H1 (cell line): Measurements from ENCODE around the gene SIK3. TPM values are rescaled to one million over a fixed set of nuclear protein-coding genes. Genes with fewer than 3 reads are reported as not detected.

Source experiments
- CTCF ChIA-PET: fragments of 300-600 bp; sonication (Branson Sonifier 250); formaldehyde crosslinking; loops from one replicate; lab custom pipeline; 2021; ENCODE audit not compliant: partially characterized antibody; lab: Charles Lee
- POLR2A ChIA-PET: fragments of 300-600 bp; sonication (Branson Sonifier 250); formaldehyde crosslinking; loops from one replicate; lab custom pipeline; 2021; ENCODE audit warnings: inconsistent platforms; ENCODE audit not compliant: partially characterized antibody; lab: Charles Lee
- DNase-seq, 2 experiments: peaks; one replicate each; pipeline versions ENCODE4 v3.0.0 to v3.0.0-alpha.2; 2010 to 2022; ENCODE audit warnings: low spot score in 2 of 2, low read depth in 1 of 2, mixed read lengths in 1 of 2
- FAIRE-seq: peaks from 2 replicates; lab custom pipeline; 2011; peaks lifted over from hg19 to GRCh38; lab: Jason Lieb, UNC
- H2AFZ ChIP-seq: 2 replicates; pipeline ENCODE4 v1.8.1; 2012; ENCODE audit warnings: low read length, inconsistent platforms
- H2AK5ac ChIP-seq: 2 replicates; pipeline ENCODE4 v1.6.1; 2013; ENCODE audit warnings: low read depth, low read length
- H2BK120ac ChIP-seq: replicated peaks from 2 replicates; pipeline ENCODE3; 2013; ENCODE audit warnings: low read depth, low read length, inconsistent platforms
- H2BK12ac ChIP-seq: 2 replicates; pipeline ENCODE4 v1.6.1; 2013; ENCODE audit warnings: low read depth, low read length
- H2BK15ac ChIP-seq: 2 replicates; pipeline ENCODE4 v1.6.1; 2013; ENCODE audit warnings: low read length
- H2BK20ac ChIP-seq: 2 replicates; pipeline ENCODE4 v1.6.1; 2013; ENCODE audit warnings: low read length
- H2BK5ac ChIP-seq: 2 replicates; pipeline ENCODE4 v1.6.1; 2013; ENCODE audit warnings: low read depth, low read length
- H3K14ac ChIP-seq: 2 replicates; pipeline ENCODE4 v1.6.1; 2013; ENCODE audit warnings: inconsistent platforms; ENCODE audit not compliant: insufficient read length
- H3K18ac ChIP-seq: 2 replicates; pipeline ENCODE4 v1.6.1; 2013; ENCODE audit warnings: low read length; ENCODE audit errors: extremely low read depth
- H3K23ac ChIP-seq: 2 replicates; pipeline ENCODE4 v1.6.1; 2013; ENCODE audit warnings: inconsistent platforms; ENCODE audit not compliant: insufficient read length
- H3K23me2 ChIP-seq: 2 replicates; pipeline ENCODE4 v1.6.1; 2013; ENCODE audit warnings: low read depth, low read length
- H3K27ac ChIP-seq: 2 replicates; pipeline ENCODE4 v1.6.1; 2011; ENCODE audit warnings: low read depth, low read length, inconsistent platforms
- H3K27me3 ChIP-seq, 4 experiments: replicated peaks in 1 of 4; 1 replicate in 1 of 4; 2 replicates in 3 of 4; pipeline versions ENCODE4 v1.6.1 to v1.8.1; 2011 to 2013; ENCODE audit warnings: low read length in 3 of 4, mild to moderate bottlenecking in 3 of 4, inconsistent platforms in 2 of 4, mixed read lengths in 2 of 4, moderate library complexity in 1 of 4; ENCODE audit not compliant: control insufficient read depth in 3 of 4, insufficient read depth in 3 of 4; ENCODE audit errors: extremely low read depth in 1 of 4
- H3K36me3 ChIP-seq, 4 experiments: 2 replicates each; pipeline versions ENCODE4 v1.6.1 to v1.8.1; 2011 to 2013; ENCODE audit warnings: mild to moderate bottlenecking in 4 of 4, low read length in 3 of 4, moderate library complexity in 2 of 4, control low read depth in 1 of 4, inconsistent platforms in 1 of 4; ENCODE audit not compliant: insufficient read depth in 4 of 4, control insufficient read depth in 2 of 4
- H3K4ac ChIP-seq: replicated peaks from 2 replicates; pipeline ENCODE3; 2013; ENCODE audit warnings: low read length, low read depth, mixed read lengths, inconsistent platforms; ENCODE audit not compliant: insufficient read length
- H3K4me1 ChIP-seq, 4 experiments: replicated peaks in 1 of 4; 1 replicate in 1 of 4; 2 replicates in 3 of 4; pipeline versions ENCODE4 v1.6.1 to v1.8.1; 2011 to 2013; ENCODE audit warnings: low read length in 3 of 4, inconsistent platforms in 2 of 4, mixed read lengths in 1 of 4; ENCODE audit not compliant: insufficient read depth in 4 of 4, control insufficient read depth in 3 of 4
- H3K4me2 ChIP-seq, 2 experiments: 2 replicates each; pipeline versions ENCODE4 v1.6.1 to v1.8.1; 2011 to 2013; ENCODE audit warnings: low read depth in 2 of 2, low read length in 2 of 2, control low read depth in 1 of 2, inconsistent platforms in 1 of 2, mild to moderate bottlenecking in 1 of 2; ENCODE audit not compliant: insufficient read depth in 1 of 2
- H3K4me3 ChIP-seq, 4 experiments: fragments of 200-600, 300-600 bp in 1 of 4; sonication (generic), shearing (Covaris generic), sonication (Bioruptor Twin) in 1 of 4; 2 replicates each; pipeline versions ENCODE4 v1.5.1 to v1.8.1; 2011 to 2016; ENCODE audit warnings: low read length in 4 of 4, low read depth in 3 of 4, control low read depth in 2 of 4, inconsistent platforms in 2 of 4, mild to moderate bottlenecking in 2 of 4, mixed read lengths in 1 of 4, moderate library complexity in 1 of 4; ENCODE audit not compliant: insufficient read depth in 2 of 4; ENCODE audit errors: extremely low read depth in 1 of 4
- H3K56ac ChIP-seq: replicated peaks from 2 replicates; pipeline ENCODE3; 2013; ENCODE audit warnings: low read depth, mild to moderate bottlenecking, mixed read lengths, low read length, inconsistent platforms; ENCODE audit not compliant: insufficient read length
- H3K79me1 ChIP-seq: 2 replicates; pipeline ENCODE4 v1.6.1; 2013; ENCODE audit warnings: low read depth, low read length, control low read depth
- H3K79me2 ChIP-seq, 2 experiments: 2 replicates each; pipeline versions ENCODE4 v1.6.1 to v1.8.1; 2012 to 2013; ENCODE audit warnings: low read length in 2 of 2, mild to moderate bottlenecking in 2 of 2, inconsistent platforms in 1 of 2; ENCODE audit not compliant: insufficient read depth in 2 of 2, control insufficient read depth in 1 of 2
- H3K9ac ChIP-seq, 4 experiments: replicated peaks in 1 of 4; 1 replicate in 1 of 4; 2 replicates in 3 of 4; pipeline versions ENCODE4 v1.6.1 to v1.8.1; 2011 to 2013; ENCODE audit warnings: low read depth in 3 of 4, low read length in 3 of 4, control low read depth in 2 of 4, mild to moderate bottlenecking in 2 of 4, moderate library complexity in 2 of 4, inconsistent platforms in 1 of 4; ENCODE audit errors: extremely low read depth in 1 of 4
- H3K9me3 ChIP-seq, 2 experiments: 2 replicates each; pipeline versions ENCODE4 v1.6.1 to v1.8.1; 2012 to 2013; ENCODE audit warnings: mild to moderate bottlenecking in 2 of 2, moderate library complexity in 2 of 2, control low read depth in 1 of 2, inconsistent platforms in 1 of 2, low read depth in 1 of 2, low read length in 1 of 2, mixed read lengths in 1 of 2; ENCODE audit not compliant: insufficient read depth in 2 of 2
- H4K20me1 ChIP-seq, 2 experiments: replicated peaks in 1 of 2; 2 replicates each; pipeline versions ENCODE3 to v1.8.1; 2011 to 2013; ENCODE audit warnings: inconsistent platforms in 2 of 2, low read length in 2 of 2, mild to moderate bottlenecking in 1 of 2; ENCODE audit not compliant: insufficient read depth in 2 of 2, control insufficient read depth in 1 of 2
- H4K5ac ChIP-seq: 2 replicates; pipeline ENCODE4 v1.6.1; 2013; ENCODE audit warnings: low read length, low read depth, mixed read lengths, inconsistent platforms; ENCODE audit not compliant: insufficient read length
- H4K8ac ChIP-seq: 2 replicates; pipeline ENCODE4 v1.8.0; 2013; ENCODE audit warnings: mild to moderate bottlenecking, moderate library complexity, low read length, inconsistent platforms; ENCODE audit not compliant: insufficient read depth; ENCODE audit errors: extremely low read depth
- H4K91ac ChIP-seq: replicated peaks from 2 replicates; pipeline ENCODE3; 2013; ENCODE audit warnings: low read length, mixed read lengths, inconsistent platforms; ENCODE audit not compliant: insufficient read length
- ASH2L ChIP-seq: fragments of 200-600, 300-600 bp; sonication (generic); IDR thresholded peaks from one replicate; pipeline ENCODE4 v1.7.1; 2017; ENCODE audit warnings: low read length
- ATF2 ChIP-seq: IDR thresholded peaks from 2 replicates; pipeline ENCODE4 v1.6.1; 2012; ENCODE audit warnings: low read length, inconsistent platforms
- CBX8 ChIP-seq: fragments of 300-800, 300-1000 bp; sonication (generic); IDR thresholded peaks from 2 replicates; pipeline ENCODE4 v1.7.1; 2016; ENCODE audit warnings: low read depth, low read length, borderline replicate concordance
- EZH2 ChIP-seq: fragments of 200-600 bp; sonication (generic); IDR thresholded peaks from 2 replicates; pipeline ENCODE4 v1.7.1; 2012; ENCODE audit warnings: low read depth, mild to moderate bottlenecking, moderate library complexity, low read length, inconsistent platforms; ENCODE audit not compliant: severe bottlenecking
- FOSL1 ChIP-seq: IDR thresholded peaks from 2 replicates; pipeline ENCODE4 v1.6.1; 2011; ENCODE audit warnings: mild to moderate bottlenecking, low read depth, low read length, moderate library complexity; ENCODE audit not compliant: insufficient read depth
- NRF1 ChIP-seq: IDR thresholded peaks from 2 replicates; pipeline ENCODE4 v1.6.1; 2011; ENCODE audit warnings: mild to moderate bottlenecking, low read depth, low read length, improper control_type of control experiment
- POLR2AphosphoS5 ChIP-seq: IDR thresholded peaks from 2 replicates; pipeline ENCODE4 v1.6.1; 2011; ENCODE audit warnings: low read depth, low read length
- TCF12 ChIP-seq: IDR thresholded peaks from 2 replicates; pipeline ENCODE4 v1.6.1; 2011; ENCODE audit warnings: low read depth, mild to moderate bottlenecking, low read length
- WGBS, 2 experiments: shearing (Covaris generic) in 1 of 2; methylation state at CpG; one replicate each; pipeline versions ENCODE4 v1.1.6 to v1.1.7; 2013 to 2015; ENCODE audit warnings: low lambda C conversion rate in 2 of 2, mixed read lengths in 2 of 2, inconsistent platforms in 1 of 2, low coverage in 1 of 2, missing lambda C conversion rate in 1 of 2; ENCODE audit not compliant: insufficient replicate concordance in 2 of 2, insufficient coverage in 1 of 2, insufficient read length in 1 of 2; ENCODE audit errors: extremely low coverage in 1 of 2, missing lambda C conversion rate in 1 of 2; 5-methylcytosine and 5-hydroxymethylcytosine counted together
- polyA plus RNA-seq, 7 experiments: library from polyadenylated mRNA; depleted of rRNA in 3 of 7; stranded (reverse) in 5 of 7; unstranded in 2 of 7; fragments of >200 nt in 5 of 7; fragments of 200-250 nt in 2 of 7; gene quantifications; 1 replicate in 5 of 7; 2 replicates in 1 of 7; 4 replicates in 1 of 7; pipeline versions ENCODE4 v1.2.1 to v1.2.3, GENCODE V29; 2011 to 2013; ENCODE audit warnings: missing spikeins in 2 of 7, mixed read lengths in 2 of 7
- total RNA-seq: library from RNA; stranded (reverse); fragmentation: NEBNext Ultra II Directional; extraction: Animal tissue kit (Norgen Biotek cat#: 25700); gene quantifications from 2 replicates; pipeline ENCODE4 v1.2.1, GENCODE V29; 2021

Gene SIK3
- total and polyA plus RNA-seq, 2 of the 8 experiments (the other 6 are each of a cell fraction or from before 2014, with no cell fraction given), result 19.9 to 32.1 TPM

- Histone ChIP-seq H3K4ac (no peak overlapping the region), H2BK15ac (no peak overlapping the region), H3K14ac (no peak overlapping the region), H3K9me3 (no peaks in the 10 kb centered on the region), H3K27ac (peak overlapping the region; percentile 94), H3K56ac (no peak overlapping the region), H2BK12ac (peak overlapping the region; percentile 55; the same call in 1 of the 2 replicates), H3K9ac (peak overlapping the region; percentile 76 to 99 (median 94)), H4K8ac (peak overlapping the region; percentile 98; the same call in 1 of the 2 replicates), H3K23ac (no peak overlapping the region), H3K4me1 (peaks cover 5 to 15% (median 10%) of the 10 kb centered on the region in 4 experiments; a peak in 6 of 7 replicates), H3K79me2 (peaks cover 8 to 51% of the 10 kb centered on the region in 2 experiments; a peak in 3 of 4 replicates), H4K91ac (no peak overlapping the region), H4K5ac (peak overlapping the region; percentile 78), H3K23me2 (no peaks in the 10 kb centered on the region; the same call in 1 of the 2 replicates), H2BK5ac (peak overlapping the region; percentile 69; the same call in 1 of the 2 replicates), H4K20me1 (peaks cover 6 to 13% of the 10 kb centered on the region in 2 experiments), H3K27me3 (no peaks in the 10 kb centered on the region), H3K4me2 (peak overlapping the region; percentile 55 to 84), H2AFZ (no peak overlapping the region), H2AK5ac (no peak overlapping the region), H3K79me1 (peaks cover 4% of the 10 kb centered on the region), H2BK120ac (no peak overlapping the region), H3K18ac (peak overlapping the region; percentile 60; the same call in 1 of the 2 replicates), H3K36me3 (no peaks in the 10 kb centered on the region; a peak in 1 of 8 replicates), H2BK20ac (no peak overlapping the region), H3K4me3 (peak overlapping the region; percentile 82 to 95 (median 90))
- FAIRE-seq, result no peak
- peak in 1 of 2 experiments; percentile 74 for DNase-seq
- ChIA-PET CTCF (interaction anchor here (0.9 to 2.6 kb wide), 8 partner anchors 8 to 307 kb away, joined by 3 to 22 read pairs (median 3); no protein-coding TSS in a partner anchor), POLR2A (interaction anchor here (0.5 to 3.1 kb wide), 14 partner anchors 9 to 1584 kb away, joined by 3 to 13 read pairs (median 3); partner anchors contain the start of genes PAFAH1B2 and ZPR1)
- 2% methylated on average over 27 of the region's 65 CpGs; no CpG with 5 or more reads in 1 of the 2 experiments for WGBS, 2 experiments
- TF ChIP-seq ATF2 (no peak), POLR2AphosphoS5 (no peak; the same call in 1 of the 2 replicates), TCF12 (no peak), FOSL1 (no peak), EZH2 (no peak), NRF1 (no peak), ASH2L (peak; percentile 74), CBX8 (no peak)
These were observed 599 bp downstream of the SIK3 start for GRCh38 chr11:117097389-117098268.
